Panc1 (cell line): ENCODE results near the gene FZR1.
A peak's percentile ranks its signal among the peaks of the same experiment; 100 is the strongest.

ENCODE experiments used
- CTCF ChIP-seq: fragments of 450-650 bp; IDR thresholded peaks from 2 replicates; pipeline ENCODE4 v1.5.1; 2017; ENCODE audit warnings: mild to moderate bottlenecking
- POLR2AphosphoS5 ChIP-seq: IDR thresholded peaks from 2 replicates; pipeline ENCODE4 v1.6.1; 2012; ENCODE audit warnings: mild to moderate bottlenecking, low read depth, low read length, moderate library complexity

DNA sequence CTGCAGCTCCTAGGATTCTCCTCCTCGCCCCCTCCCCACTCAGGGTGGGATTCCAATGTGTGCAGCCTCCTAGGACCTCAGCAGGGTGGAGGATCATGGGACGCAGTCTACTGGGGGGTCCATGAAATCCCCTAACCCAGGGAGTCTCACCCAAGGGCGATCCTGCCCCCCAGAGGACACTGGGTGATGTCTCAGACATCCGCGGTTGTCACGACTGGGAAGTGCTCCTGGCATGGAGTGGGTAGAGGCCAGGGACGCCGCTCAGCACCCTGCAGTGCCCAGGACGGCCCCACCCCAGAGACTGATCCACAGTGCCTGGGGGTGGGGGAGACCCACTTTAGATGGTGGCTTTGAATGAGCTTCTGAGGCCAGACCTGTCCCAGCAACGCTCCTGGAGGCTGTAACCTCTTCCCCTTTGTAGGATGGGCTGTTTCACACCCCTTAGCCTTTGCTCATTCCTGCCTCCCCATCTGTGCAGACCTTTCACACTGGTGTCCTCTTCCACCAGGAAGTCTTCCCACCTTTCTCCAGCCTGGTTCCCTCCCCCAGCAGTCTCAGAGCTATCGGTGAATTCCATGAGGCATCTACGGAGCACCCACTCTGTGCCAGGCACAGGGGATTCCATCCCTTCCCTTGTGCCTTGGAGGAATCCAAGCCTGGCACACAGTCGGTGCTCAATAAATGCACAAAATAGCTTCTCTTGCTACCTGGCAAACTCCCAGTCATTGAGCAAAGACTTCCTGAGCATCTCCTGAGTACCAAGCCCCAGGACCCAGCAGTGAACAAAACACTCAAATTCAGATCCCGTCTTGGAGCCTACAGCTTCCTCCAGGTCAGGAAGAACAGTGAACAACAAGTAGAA lies 36.2 kb upstream of the FZR1 start:
- no peak; the same call in 1 of the 2 replicates for TF ChIP-seq CTCF
- TF ChIP-seq POLR2AphosphoS5 = peak; percentile 66
